Measurements from ENCODE around the gene IGF2. TPM values are rescaled to one million over a fixed set of nuclear protein-coding genes. Genes with fewer than 3 reads are reported as not detected.
A peak's percentile ranks its signal among the peaks of the same experiment; 100 is the strongest.

Gene IGF2
- polyA plus RNA-seq, 1 experiment: 20.3 TPM

DNA sequence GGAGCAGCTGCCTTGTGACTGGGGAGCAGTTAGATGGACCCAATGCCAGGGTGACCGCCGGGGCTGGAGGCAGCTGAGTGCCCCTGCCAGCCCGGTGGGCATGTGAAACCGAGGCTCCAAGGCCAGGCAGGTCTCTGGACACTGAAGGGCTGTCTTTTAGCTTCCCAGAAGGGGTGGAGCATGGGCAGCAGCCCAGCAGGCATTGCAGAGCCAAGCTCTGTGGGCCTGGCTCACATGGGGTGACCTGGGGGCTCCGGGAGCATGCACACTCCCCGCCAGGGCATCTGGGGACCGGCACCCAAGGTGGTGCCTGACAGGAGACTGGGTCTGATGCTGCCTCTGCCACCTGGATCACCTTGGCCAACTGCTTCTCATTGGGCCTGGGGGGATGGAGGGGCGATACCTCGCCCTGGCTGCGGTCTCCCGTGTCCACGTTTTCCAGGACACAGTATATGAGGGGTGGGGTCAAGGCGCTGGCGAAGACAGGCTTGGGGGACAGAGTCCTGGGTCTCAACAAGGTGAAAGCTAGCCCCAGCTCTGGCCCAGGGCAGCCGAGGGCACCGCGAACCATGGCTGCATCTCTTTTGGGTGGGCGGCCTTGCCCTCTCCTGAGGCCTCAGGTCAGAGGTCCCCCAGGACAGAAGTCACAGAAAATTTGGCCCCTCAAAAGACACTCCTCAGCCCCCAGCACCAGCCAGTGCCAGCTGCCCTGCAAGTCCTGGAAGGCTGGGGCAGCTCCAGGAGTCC is 18.3 kb upstream of the IGF2 start:
- POLR2A ChIA-PET: no interaction called here

DNA sequence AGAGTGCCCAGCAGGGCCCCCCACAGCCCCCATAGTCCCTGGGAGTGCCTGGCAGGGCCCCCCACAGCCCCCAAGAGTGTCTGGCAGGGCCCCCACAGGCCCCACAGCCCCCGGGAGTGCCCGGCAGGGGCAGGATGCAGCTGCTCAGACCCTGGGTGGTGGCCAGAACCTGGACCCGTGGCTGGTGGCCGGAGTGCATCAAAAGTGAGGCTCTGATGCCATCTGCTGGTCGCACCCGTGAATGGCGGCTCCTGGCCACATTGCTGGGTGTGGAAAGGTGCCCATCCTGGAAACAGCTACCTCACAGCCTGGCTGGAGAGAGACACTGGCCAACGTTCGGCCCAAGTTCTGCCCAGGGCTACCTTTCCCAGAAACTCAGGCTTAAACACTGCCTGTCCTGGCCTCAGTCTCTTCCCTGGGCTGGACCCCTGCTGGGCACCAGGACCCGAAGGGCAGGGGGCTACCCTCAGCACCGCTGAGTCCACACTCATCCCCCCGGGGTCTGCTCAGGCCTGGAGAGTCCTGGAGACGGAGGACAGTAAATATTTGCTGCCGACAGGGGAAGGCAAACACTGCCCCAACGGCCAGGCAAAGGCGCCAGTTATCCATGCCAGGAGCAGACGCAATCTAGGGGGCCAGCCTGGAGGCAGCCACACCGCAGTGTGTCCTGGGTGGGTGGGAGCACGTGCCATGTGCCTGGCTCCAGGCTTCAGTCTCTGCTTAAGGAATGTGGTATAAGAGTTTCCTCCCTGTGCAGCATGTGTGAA is 17.4 kb upstream of the IGF2 start:
- DNase-seq (ENCODE audit: low read depth): no peak
- POLR2A ChIA-PET: no interaction called here
- Histone ChIP-seq H3K36me3 (ENCODE audit: control insufficient read depth, insufficient read depth, low read length) (no peaks in the 10 kb centered on the region), H3K27me3 (ENCODE audit: control insufficient read depth, insufficient read depth, low read length) (no peaks in the 10 kb centered on the region; the same call in 1 of the 2 replicates), H3K4me3 (ENCODE audit: low read depth, low read length) (no peak overlapping the region)
- TF ChIP-seq, protein P1, sequence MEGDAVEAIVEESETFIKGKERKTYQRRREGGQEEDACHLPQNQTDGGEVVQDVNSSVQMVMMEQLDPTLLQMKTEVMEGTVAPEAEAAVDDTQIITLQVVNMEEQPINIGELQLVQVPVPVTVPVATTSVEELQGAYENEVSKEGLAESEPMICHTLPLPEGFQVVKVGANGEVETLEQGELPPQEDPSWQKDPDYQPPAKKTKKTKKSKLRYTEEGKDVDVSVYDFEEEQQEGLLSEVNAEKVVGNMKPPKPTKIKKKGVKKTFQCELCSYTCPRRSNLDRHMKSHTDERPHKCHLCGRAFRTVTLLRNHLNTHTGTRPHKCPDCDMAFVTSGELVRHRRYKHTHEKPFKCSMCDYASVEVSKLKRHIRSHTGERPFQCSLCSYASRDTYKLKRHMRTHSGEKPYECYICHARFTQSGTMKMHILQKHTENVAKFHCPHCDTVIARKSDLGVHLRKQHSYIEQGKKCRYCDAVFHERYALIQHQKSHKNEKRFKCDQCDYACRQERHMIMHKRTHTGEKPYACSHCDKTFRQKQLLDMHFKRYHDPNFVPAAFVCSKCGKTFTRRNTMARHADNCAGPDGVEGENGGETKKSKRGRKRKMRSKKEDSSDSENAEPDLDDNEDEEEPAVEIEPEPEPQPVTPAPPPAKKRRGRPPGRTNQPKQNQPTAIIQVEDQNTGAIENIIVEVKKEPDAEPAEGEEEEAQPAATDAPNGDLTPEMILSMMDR (IDR thresholded peaks at IDR 0.05; ENCODE audit: insufficient read depth, low read depth, low read length): peak; percentile 84
- CTCF ChIA-PET: interaction anchor here (0.6 to 21.8 kb wide), 31 partner anchors 10 to 504 kb away, joined by 3 to 1066 read pairs (median 4); partner anchors contain the start of gene SYT8

More for the DNA sequence above, 18.3 kb upstream of the IGF2 start:
- TF ChIP-seq, protein P1 (IDR thresholded peaks at IDR 0.05; ENCODE audit: insufficient read depth, low read depth, low read length): no peak
- Histone ChIP-seq H3K36me3 (ENCODE audit: control insufficient read depth, insufficient read depth, low read length) (no peaks in the 10 kb centered on the region), H3K4me3 (ENCODE audit: low read depth, low read length) (no peak overlapping the region), H3K27me3 (ENCODE audit: control insufficient read depth, insufficient read depth, low read length) (no peaks in the 10 kb centered on the region)
- CTCF ChIA-PET: interaction anchor here (0.7 to 21.8 kb wide), 17 partner anchors 9 to 505 kb away, joined by 3 to 1066 read pairs (median 5); partner anchors contain the start of gene SYT8
- no peak for DNase-seq (ENCODE audit: low read depth)

DNA sequence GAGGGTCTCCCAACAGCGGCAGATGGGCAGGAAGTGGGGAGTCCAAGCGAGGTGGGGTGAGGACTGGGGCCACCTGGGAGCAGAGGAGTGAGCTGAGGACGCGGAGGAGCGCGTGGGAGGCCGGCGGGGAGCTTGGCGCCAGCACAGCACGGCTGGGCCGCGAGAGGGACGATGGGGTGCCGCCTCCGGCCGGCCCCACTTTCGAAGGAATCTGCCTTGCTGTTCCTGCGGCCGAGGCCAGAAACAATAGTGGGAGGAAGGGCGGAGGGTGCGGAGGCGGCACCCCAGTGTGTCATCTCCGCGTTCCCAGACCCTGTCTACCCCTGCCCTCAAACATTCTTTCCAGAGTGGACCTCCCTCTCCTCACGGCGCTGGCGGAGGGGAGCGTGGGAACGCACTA is 16.3 kb upstream of the IGF2 start:
- no peaks in the 10 kb centered on the region for H3K36me3 ChIP-seq (ENCODE audit: control insufficient read depth, insufficient read depth, low read length)
- TF ChIP-seq, protein P1 (IDR thresholded peaks at IDR 0.05; ENCODE audit: insufficient read depth, low read depth, low read length): no peak
- DNase-seq (ENCODE audit: low read depth): no peak
- ChIA-PET POLR2A (no interaction called here), CTCF (interaction anchor here (0.6 to 21.8 kb wide), 21 partner anchors 9 to 969 kb away, joined by 3 to 1066 read pairs (median 5); partner anchors contain the start of gene SYT8)
- no peak overlapping the region for H3K4me3 ChIP-seq (ENCODE audit: low read depth, low read length)
- H3K27me3 ChIP-seq (ENCODE audit: control insufficient read depth, insufficient read depth, low read length): peaks cover 3% of the 10 kb centered on the region

DNA sequence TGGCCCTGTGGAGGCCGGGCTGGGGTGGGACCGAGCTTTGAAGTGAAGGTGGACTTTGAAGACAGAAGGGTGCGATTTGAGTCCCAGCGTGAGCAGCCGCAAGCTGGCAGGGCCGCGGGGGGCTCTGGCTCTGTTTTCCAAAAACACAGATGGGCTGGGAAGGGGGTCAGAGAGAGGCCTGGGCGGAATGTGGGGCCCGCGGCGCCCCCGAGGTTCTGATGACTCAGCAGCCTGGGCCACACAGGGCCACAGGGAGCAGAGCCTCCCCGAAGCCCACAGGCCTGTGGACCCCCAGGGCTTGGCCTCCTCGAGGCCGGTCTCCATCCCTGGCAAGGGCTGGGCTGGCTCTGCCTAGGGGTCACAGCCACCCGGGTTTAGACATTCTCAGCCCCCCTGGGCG is 15.7 kb upstream of the IGF2 start:
- no peak overlapping the region for H3K4me3 ChIP-seq (ENCODE audit: low read depth, low read length)
- peaks cover 5% of the 10 kb centered on the region for H3K27me3 ChIP-seq (ENCODE audit: control insufficient read depth, insufficient read depth, low read length)
- POLR2A ChIA-PET: no interaction called here
- no peaks in the 10 kb centered on the region for H3K36me3 ChIP-seq (ENCODE audit: control insufficient read depth, insufficient read depth, low read length)
- TF ChIP-seq, protein P1 (IDR thresholded peaks at IDR 0.05; ENCODE audit: insufficient read depth, low read depth, low read length): no peak
- CTCF ChIA-PET: interaction anchor here (0.6 to 21.8 kb wide), 12 partner anchors 8 to 968 kb away, joined by 3 to 1066 read pairs (median 8); partner anchors contain the start of gene SYT8
- no peak for DNase-seq (ENCODE audit: low read depth)

DNA sequence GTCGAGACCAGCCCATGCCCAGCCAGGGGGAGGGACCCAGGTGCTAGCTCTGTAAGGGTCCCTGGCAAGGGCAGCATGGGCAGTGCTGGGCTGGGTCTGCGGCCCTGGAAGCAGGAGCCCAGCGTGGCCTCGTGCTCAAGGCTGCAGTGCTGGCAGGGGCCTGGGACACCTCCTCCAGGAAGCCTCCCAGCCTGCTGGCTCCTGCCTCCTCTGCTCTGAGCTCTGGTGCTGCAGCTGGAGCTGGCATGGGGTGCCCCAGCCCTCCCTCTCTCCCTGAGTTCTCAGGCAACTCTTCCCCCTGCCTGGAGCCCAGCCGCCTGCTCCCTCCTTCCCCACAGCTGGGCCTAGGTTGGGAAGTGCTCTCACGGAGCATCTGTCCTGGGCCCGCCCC is 15.0 kb upstream of the IGF2 start:
- POLR2A ChIA-PET: interaction anchor here (0.6 kb wide), 1 partner anchor 223 kb away, joined by 3 read pairs; no protein-coding TSS in a partner anchor
- CTCF ChIA-PET: interaction anchor here (1.2 to 21.8 kb wide), 10 partner anchors 9 to 501 kb away, joined by 3 to 1066 read pairs (median 60); partner anchors contain the start of genes IGF2 and SYT8

More for the DNA sequence above, 15.0 kb upstream of the IGF2 start:
- H3K36me3 ChIP-seq (ENCODE audit: control insufficient read depth, insufficient read depth, low read length): no peaks in the 10 kb centered on the region
- no peak overlapping the region for H3K4me3 ChIP-seq (ENCODE audit: low read depth, low read length)
- no peak for DNase-seq (ENCODE audit: low read depth)
- peaks cover 6% of the 10 kb centered on the region for H3K27me3 ChIP-seq (ENCODE audit: control insufficient read depth, insufficient read depth, low read length)
- TF ChIP-seq, protein P1 (IDR thresholded peaks at IDR 0.05; ENCODE audit: insufficient read depth, low read depth, low read length): no peak
